HG03095 (cell line): ENCODE data around the gene SCN4B.
"Not testable (repeated sequence)": the region's sequence is repeated elsewhere in the genome, so short reads cannot be mapped to it uniquely, and the experiment has no call there.

Experiments
- ATAC-seq: cut with Tn5 transposase; IDR thresholded peaks from one replicate; pipeline ENCODE4 v1.9.1; 2021; ENCODE audit warnings: moderate library complexity; ENCODE audit not compliant: unreplicated experiment

SCN4B gene, protein sequence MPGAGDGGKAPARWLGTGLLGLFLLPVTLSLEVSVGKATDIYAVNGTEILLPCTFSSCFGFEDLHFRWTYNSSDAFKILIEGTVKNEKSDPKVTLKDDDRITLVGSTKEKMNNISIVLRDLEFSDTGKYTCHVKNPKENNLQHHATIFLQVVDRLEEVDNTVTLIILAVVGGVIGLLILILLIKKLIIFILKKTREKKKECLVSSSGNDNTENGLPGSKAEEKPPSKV

GRCh38 chr11:118152552-118153471 is at the start of gene SCN4B:
SCN4B (minus strand) TSS chr11:118152823; CDS start chr11:118152673, 150 bp downstream.
- no peak for ATAC-seq

DNA sequence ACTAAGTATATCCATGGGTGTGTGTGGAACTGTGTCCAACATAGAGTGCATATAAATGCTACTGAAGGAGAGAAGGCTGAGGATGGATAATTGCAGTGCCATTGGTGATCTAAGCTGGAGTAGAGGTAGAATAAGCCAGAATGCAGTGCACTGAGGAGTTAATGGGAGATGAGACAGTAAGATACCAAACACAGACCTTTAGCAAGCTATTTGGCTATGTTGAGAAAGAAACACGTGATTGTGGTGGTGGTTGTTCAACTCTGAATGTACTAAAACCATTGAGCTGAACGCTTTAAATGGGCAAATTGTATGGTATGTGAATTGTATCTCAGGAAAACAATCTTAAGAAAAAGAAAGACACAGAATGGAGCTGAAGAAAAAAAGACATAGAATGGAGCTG is 49.3 kb upstream of the SCN4B start:
- ATAC-seq: no peak

GRCh38 chr11:118200901-118201680 is 48.5 kb upstream of the SCN4B start:
- ATAC-seq: no peak

DNA sequence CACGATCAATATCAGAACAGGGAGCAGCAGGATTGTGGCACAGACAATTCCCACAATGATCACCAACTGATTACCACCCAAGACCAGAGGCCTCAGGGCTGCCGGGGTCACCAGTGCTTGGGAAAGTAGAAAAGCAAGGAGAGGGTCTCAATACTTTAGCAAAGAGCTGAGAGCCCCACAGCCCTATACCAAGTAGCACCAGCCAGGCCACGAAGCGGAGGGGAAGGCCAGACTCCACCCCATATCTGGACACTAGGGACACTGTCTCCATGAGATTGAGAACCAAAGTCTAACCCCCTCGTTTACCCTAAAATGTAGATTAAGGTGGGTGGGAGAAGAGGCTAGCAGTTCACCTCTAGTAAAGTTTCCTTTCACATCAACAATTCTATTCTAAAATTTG is 47.9 kb upstream of the SCN4B start:
- ATAC-seq: no peak

DNA sequence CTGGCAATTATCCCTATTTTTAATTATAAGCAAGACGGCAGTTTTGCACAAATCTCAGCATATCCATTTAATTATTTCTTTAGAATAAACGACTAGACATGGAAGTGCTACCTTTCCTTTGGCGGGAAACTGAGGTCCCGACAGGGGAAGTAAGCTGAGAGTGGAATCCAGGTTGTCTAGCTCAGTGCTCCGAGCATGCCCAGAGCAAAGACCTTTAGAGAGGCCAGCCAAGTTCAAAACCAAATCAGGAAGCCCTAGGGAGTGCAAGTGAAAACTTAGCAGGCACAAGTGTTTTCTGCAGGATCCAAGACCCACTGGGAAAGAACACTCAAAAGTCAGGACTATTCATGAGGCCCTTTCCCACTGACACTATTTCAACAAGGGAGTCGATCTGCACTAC is 46.5 kb upstream of the SCN4B start:
- no peak for ATAC-seq

GRCh38 chr11:118198370-118198769 is 45.7 kb upstream of the SCN4B start:
- no peak for ATAC-seq

DNA sequence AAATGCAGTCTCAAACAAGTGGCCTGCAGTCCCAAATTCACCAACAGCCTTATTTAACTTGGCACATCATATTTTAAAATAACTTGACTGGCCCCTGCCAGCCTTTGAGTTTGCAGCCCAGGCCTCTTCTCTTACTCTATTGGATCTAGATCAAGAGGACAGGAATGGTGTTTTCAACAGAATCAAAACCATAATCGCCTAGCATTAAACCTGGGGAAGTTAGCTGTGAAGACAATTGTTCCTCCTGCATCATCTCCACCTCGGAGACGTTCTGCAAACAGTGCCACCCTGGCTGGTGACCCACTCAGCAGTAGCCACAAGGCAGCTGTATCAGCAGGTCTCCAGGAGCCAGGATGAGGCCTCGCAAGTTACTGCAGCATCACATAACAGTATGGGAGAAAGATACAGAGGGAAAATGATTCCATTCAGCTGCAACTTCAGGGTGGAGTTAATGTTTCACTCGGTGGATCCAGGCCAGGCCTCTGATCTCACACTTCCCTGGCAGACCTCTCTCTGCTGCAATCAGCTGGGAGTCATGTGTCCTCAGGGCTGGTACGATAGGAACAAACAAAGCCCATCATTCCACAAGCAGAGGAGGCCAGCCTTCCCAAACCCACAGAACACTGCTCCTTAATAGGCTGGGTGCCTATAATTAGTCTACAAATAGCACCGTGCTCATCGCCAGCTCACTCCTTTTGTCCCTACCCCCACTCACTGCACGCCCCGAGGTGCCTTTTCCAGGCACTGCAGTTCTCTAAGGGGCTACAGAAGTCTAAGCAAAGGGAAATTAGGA is 42.4 kb upstream of the SCN4B start:
- no peak for ATAC-seq

DNA sequence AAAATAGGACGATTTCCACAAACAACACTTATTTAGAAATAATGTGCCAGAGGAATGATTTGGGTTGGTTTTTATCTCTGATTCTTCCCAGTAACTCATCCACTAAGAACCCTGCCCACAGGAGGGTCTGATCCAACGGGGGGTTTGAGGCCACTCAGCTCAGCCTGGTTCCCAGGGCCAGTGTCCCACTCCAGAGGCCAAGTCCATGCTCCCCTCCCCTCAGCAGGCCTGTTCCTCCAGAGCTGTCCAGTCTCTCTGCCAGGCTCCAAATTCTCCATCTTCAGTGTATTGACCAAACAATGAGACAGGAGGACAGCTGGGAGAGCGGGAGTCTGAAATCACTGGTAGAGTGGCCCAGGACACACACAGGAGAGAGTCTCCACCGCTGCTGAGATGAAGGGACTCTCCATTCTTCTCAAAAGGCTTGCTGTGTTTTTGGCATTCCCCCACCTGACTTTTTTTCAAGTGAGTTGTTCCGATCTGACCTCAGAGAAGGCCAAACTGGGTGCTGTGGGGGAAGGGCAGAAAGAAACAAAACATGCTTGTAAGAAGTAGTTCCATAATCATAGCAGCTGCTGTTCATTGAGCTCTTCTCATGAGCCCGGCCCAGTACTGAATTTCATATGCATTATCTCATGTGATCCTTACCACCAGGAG is 41.4 kb upstream of the SCN4B start:
- ATAC-seq: no peak

GRCh38 chr11:118192817-118193216 is 40.2 kb upstream of the SCN4B start:
- not testable (repeated sequence) for ATAC-seq

GRCh38 chr11:118190942-118191506 is 38.4 kb upstream of the SCN4B start:
- ATAC-seq: not testable (repeated sequence)

DNA sequence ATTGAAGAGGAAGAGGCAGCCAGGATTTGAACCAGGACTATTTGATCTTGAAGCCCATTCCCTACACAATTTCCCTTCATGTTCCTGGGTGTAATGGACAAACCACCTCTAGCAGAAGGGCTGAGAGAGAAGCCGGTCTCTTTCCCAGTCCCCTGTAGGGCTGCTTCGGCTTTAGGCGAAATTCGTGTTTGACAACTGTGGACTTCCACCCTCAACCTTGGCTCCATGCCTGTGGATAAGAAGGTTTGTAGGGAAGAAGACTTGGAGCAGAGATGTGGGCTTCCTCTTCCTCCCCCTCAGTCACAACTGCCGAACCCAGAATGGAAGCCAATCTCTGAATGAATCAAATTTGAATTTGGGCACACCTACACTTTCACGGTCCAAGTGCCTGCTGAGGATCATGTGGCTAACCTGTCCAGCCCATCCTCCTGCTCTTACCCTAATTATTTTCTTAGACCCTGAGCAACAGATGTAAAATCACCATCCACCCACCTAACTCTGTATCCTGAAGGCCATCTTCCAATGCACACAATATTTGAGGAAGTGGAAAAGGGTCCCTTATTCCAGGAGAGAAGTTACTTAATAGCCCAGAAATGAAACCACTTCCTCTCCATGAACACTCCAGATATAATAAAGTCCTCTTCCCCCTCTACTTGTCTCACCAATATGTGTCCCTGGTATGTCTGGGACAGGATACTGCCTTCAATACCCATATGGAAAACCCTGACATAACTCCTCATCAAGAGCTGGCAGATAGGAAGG is 33.9 kb upstream of the SCN4B start:
- ATAC-seq: no peak

DNA sequence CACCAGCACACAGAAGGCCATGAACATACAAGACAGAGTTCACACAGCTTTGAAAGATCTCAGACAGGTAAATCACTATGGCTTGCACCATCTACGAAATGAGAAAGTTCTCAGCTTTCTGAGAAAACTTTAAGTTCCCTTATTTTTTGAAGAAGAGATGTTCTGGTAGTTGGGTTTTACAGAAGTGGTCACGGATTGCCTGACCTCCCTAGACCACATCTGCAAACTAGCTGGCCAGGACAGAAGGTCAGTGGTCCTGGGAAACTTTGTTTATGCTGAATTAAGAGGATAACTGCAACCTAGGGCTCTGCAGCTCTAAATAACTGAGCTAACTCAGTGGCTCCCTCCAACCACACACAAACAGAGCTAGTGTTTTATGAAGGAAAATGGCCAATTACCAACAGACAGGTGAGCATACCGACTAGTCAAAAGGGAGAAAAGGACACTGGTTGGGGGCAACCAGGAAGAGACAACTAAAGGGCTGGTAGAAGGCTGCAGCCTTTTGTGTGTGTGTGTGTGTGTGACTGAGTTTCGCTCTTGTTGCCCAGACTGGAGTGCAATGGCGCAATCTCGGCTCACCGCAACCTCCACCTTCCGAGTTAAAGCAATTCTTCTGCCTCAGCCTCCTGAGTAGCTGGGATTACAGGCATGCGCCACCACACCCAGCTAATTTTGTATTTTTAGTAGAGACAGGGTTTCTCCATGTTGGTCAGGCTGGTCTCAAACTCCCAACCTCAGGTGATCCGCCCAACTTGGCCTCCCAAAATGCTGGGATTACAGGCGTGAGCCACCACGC is 32.4 kb upstream of the SCN4B start:
- ATAC-seq: no peak

DNA sequence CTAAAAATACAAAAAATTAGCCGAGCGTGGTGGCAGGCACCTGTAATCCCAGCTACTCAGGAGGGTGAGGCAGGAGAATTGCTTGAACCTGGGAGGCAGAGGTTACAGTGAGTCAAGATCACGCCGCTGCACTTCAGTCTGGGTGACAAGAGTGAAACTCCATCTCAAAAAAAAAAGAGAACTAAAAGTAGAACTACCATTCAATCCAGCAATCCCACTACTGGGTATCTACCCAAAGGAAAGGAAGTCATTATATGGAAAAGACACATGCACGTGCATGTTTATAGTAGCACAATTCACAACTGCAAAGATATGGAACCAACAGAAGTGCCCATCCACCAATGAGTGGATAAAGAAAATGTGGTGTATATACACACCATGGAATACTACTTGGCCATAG is 31.1 kb upstream of the SCN4B start:
- ATAC-seq: not testable (repeated sequence)

DNA sequence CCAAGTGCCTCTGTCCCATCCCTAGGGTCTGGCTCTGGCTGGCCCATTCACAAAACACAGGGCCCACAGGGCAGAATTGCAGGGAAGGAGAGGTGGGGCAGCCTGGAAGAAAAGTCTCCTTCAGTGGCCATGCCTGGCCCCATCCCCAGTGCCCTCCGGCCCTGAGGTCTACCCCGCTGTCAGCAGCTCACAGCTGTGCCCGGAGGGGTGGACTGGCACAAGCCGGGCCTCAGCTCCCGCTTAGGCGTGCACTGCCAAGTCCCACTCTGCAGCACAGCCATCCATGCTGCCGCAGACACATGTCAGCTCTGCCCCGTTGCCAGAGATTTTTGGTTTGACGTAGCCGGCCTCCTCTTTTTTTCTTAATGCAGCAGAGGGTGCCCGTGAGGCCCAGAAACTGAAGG is 27.7 kb upstream of the SCN4B start:
- ATAC-seq: no peak

- no peak for ATAC-seq
Measured at GRCh38 chr11:118176778-118177134, 24.1 kb upstream of the SCN4B start.

DNA sequence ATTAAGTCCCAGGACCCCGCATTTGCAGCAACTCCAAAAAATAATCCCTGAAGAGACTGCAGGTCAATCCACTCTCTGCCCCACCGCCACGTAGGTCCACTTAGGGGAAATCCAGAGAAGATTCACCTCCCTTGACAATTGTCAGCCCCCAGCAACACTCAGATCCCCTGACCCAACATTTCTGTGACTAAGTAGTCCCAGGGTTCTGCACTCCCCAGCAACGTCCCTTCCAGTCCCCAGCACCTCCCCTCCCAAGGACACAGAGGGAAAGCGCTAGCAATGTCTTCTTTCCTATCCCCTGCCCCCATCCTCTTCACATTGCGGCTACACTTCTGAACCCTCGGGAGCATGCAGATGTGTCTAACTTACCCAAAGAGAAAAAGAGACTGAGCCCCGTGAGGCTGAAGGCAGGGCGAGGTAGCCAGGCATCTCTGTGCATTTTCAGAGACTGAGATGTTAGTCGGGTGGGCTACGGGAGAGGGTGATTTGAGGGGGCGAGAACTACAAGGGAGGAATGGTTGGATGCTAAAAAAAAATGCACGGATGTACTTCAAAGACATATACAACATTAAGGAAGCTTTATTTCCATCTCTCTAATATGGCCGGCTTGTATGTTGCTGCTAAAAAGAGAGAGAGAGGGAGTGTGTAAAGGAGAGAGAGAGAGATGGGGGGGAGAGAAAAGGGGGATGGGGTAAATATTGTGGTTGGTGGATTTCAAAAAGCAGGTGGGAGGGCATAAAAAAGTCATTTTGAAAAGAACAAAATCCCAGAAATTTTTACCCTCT is 23.6 kb upstream of the SCN4B start, which contains the start of gene SCN2B:
Gene SCN2B (minus strand): TSS at position 647 of the 785 bp plus-strand sequence. CDS start 208 bp downstream, at position 439.
- ATAC-seq: no peak
